GM18873 (cell line): ENCODE results near the gene ZP3.
"Not testable (repeated sequence)": the region's sequence is repeated elsewhere in the genome, so short reads cannot be mapped to it uniquely, and the experiment has no call there.

Experiments used
- ATAC-seq: cut with Tn5 transposase; IDR thresholded peaks from one replicate; pipeline ENCODE4 v1.9.1; 2021; ENCODE audit warnings: mild to moderate bottlenecking, moderate library complexity, moderate number of reproducible peaks; ENCODE audit not compliant: unreplicated experiment, low FRiP score

Gene ZP3

DNA sequence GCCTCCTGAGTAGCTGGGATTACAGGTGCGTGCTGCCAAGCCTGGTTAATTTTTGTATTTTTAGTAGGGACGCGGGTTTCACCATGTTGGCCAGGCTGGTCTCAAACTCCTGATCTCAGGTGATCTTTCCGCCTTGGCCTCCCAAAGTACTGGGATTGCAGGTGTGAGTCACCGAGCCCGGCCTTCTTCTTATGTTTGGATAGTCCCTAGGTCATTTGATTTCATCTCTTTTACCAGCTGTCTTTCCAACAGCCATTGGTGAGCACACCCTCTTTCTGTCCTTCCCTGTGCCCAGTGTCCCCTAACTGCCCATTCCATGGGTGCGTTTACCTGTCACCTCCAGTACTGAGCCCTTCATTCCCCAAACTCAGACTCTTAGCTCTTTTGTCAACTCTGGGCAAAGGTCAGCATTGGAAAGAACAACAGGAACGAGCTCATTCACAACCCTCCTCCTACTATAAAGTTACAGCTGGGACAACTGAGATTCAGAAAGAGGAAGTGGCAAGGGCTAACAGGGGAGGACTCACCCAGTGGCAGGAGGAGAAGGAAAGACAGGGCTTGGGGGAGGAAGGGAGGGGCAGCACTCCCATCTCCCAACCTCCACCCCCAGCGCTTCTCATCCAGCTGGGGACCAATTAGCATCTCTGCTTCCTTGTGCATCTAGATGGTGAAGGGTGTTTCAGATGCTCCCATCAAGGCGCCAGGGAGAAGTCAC lies 20.8 kb upstream of the ZP3 start:
- no peak for ATAC-seq

- no peak for ATAC-seq
Observed at GRCh38 chr7:76405738-76406137, 19.0 kb upstream of the ZP3 start.

GRCh38 chr7:76407718-76408117 lies 17.0 kb upstream of the ZP3 start:
- ATAC-seq: no peak

GRCh38 chr7:76408121-76408560 lies 16.6 kb upstream of the ZP3 start:
- ATAC-seq: no peak

DNA sequence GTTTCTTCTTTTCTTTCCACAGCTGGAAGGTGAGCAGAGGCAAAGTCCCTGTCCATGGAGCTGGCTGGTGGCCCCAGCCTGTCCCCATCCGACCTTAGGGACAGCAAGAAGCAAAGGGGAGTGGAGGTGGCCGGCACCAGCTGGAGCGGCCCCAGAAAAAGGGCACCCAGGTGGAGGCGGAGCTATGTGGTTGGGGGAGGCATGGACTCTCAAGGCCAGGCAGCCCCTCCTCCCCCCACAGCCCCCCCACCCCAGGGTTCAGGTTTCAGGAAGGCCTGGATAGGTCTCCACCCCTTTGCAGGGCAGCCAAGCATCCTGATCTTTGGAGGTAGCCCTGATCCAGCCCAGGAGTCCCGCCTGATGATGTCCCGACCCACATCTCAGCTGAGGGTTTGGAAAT lies 15.2 kb upstream of the ZP3 start, which contains the start of gene SSC4D:
Gene SSC4D (minus strand): TSS at position 161 of the 400 bp plus-strand sequence. CDS start 5,258 bp downstream, outside the sequence.
- ATAC-seq: no peak

DNA sequence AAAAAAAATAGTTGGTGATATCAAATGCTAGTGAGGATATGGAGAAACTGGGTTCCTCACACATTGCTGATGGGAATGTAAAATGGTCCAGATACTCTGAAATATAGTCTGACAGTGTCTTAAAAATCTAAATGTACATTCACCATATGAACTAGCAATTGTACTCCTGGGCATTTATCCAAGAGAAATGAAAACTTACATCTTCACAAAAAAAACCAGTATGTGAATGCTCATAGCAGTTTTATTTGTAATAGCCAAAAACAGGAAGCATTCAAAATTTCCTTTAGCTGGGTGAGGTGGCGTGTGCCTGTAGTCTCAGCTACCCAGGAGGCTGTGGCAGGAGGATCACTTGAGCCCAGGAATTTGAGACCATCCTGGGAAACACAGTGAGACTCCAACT lies 13.1 kb upstream of the ZP3 start:
- no peak for ATAC-seq

GRCh38 chr7:76412249-76412648 lies 12.5 kb upstream of the ZP3 start:
- no peak for ATAC-seq

- not testable (repeated sequence) for ATAC-seq
Observed at GRCh38 chr7:76417654-76418310, 7.0 kb upstream of the ZP3 start.

GRCh38 chr7:76421097-76421496 lies 3.7 kb upstream of the ZP3 start:
- not testable (repeated sequence) for ATAC-seq

DNA sequence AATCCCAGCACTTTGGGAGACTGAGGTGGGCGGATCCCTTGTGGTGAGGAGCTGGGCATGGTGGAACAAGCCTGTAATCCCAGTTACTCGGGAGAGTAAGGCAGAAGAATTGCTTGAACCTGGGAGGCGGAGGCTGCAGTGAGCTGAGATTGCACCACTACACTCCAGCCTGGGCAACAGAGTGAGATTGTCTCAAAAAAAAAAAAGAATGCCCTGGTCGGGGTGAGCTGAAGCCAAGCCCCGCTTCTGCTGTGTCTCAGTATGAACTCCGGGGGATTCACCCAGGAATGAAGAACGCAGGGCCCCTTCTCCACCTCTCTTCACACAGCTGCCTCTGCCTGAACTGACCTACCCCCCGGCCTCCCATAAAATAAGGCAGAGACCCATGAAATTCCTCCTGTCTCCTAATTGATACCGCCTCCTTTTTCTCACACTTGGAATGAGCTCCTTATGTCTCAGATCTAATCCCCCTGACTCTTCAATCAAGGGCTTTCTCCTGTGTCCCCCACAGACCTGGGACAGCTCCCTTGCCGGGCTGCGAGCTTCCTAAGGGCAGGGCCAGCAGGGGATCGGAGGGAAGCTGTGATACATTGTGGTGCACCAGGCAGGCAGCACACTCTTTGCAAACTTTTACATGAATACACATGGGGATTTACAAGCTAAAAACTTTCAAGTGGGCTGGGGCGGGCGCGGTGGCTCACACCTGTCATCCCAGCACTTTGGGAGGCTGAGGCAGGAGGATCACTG lies 911 bp upstream of the ZP3 start:
- ATAC-seq: no peak

DNA sequence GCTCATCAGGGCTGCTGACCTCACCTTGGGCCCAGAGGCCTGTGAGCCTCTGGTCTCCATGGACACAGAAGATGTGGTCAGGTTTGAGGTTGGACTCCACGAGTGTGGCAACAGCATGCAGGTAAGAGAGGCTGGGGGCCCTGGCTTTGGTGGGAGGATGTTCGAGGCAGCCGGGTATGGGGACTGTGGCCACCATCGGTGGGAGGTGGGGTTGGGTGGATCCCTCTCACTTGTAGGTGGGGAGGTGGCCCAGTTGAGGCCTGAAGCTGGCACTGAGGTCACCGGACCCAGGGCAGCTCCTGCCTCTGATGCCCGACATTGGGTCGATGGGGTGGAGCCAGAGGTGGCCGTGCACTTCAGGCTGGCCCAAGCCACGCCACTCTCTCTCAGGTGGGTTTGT lies 406 bp downstream of the ZP3 start:
- no peak for ATAC-seq

- not testable (repeated sequence) for ATAC-seq
Observed at GRCh38 chr7:76425558-76425957, 808 bp downstream of the ZP3 start.

GRCh38 chr7:76426246-76426645 lies 1.5 kb downstream of the ZP3 start:
- no peak for ATAC-seq

DNA sequence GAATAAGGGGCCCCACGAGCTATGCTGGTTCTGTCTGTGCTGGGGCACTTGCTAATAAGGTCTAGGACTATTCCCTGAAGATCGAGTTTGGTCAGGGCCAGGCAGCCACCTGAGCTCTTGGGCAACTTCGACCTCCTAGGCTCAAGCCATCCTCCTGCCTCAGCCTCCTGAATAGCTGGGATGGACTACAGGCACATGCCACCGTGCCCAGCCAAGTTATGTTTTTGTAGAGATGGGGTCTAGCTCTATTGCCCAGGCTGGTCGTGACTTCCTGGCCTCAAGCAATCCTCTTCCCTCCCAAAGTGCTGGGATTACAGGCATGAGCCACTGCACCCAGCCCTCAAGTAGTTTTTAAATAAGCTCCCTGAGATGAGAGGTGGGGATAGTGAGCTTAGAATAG lies 2.9 kb downstream of the ZP3 start:
- no peak for ATAC-seq

- no peak for ATAC-seq
Observed at GRCh38 chr7:76428149-76428823, 3.5 kb downstream of the ZP3 start.

GRCh38 chr7:76428868-76429805 lies 4.4 kb downstream of the ZP3 start:
- ATAC-seq: no peak

GRCh38 chr7:76430211-76430610 lies 5.5 kb downstream of the ZP3 start:
- no peak for ATAC-seq

DNA sequence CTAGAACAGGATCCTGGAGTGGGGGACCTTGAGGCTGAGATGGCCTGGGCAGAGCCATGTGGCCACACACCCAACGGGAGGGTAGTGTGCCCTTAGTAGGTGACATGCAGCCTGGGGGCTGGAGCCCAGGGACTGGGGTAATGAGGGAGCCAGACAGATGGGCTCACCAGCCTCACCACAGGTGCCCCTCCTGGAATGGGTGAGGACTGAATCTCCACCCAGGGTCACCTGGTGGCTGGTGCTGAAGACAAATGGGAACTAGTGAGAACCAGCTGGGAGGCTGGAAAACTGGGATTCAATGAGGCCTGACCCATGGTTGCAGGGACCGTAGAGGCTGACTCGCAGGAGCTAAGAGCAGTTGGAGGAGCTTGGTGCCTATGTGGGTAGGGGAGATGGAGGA lies 6.1 kb downstream of the ZP3 start:
- no peak for ATAC-seq

DNA sequence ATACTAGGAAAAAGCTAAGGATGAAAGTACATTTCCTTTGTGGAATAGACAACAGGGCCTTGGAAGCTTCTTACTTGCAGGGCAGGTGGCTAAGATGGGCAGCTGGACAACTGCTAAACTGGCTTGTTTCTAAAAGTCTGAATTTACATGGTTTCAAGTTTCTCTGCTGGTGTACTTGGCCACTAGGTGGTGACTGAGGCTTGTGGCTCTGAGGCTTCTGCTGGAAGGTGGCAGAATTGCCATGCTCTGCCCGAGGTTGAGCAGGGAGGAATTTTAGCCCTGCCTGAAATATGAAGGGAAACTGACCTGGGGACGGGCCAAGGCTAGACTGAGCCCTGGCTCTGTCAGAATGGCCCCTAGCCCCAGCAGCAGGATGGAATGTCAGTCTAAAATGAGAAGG lies 13.1 kb downstream of the ZP3 start:
- peak; percentile 73 for ATAC-seq
